Measurements from ENCODE around the gene ZNF14. TPM values are rescaled to one million over a fixed set of nuclear protein-coding genes. Genes with fewer than 3 reads are reported as not detected.

ZNF14 gene
- total and polyA plus RNA-seq, 2 donors from 2014 or later, result 5.0 to 10.2 TPM

GRCh38 chr19:19777692-19778091 is 44.8 kb upstream of the ZNF14 start:
- TF ChIP-seq CTCF (IDR thresholded peaks at IDR 0.05; ENCODE audit: borderline replicate concordance, extremely low read depth, insufficient read depth), result no peak
- peak overlapping the region in 1 of 3 donors; percentile 86 for H3K4me3 ChIP-seq (ENCODE audit: low read length in 3 of 3)
- no peak overlapping the region for H3K27ac ChIP-seq (ENCODE audit: low read depth in 2 of 2, low read length in 2 of 2)
- DNase-seq (no peak), FAIRE-seq (no peak)
- H3K36me3 ChIP-seq (ENCODE audit: control insufficient read depth in 2 of 3, insufficient read depth in 3 of 3, low read length in 3 of 3), result no peaks in the 10 kb centered on the region
- no peak overlapping the region for H3K9ac ChIP-seq (ENCODE audit: low read length in 3 of 3)
- no peaks in the 10 kb centered on the region for H3K27me3 ChIP-seq (ENCODE audit: control insufficient read depth, insufficient read depth, low read length)
- intact Hi-C loops (cut with DNase I), result no loop called here
- H3K9me3 ChIP-seq (ENCODE audit: control insufficient read depth in 2 of 3, insufficient read depth in 1 of 3, low read length in 3 of 3), result no peaks in the 10 kb centered on the region
- peaks cover 5 to 16% (median 9%) of the 10 kb centered on the region in 3 donors for H3K4me1 ChIP-seq (ENCODE audit: control insufficient read depth in 2 of 3, insufficient read depth in 2 of 3, low read depth in 1 of 3, low read length in 3 of 3)

- peak overlapping the region; percentile 86 to 99 (median 92) for H3K4me3 ChIP-seq (ENCODE audit: low read length in 3 of 3)
- no peaks in the 10 kb centered on the region for H3K36me3 ChIP-seq (ENCODE audit: control insufficient read depth in 2 of 3, insufficient read depth in 3 of 3, low read length in 3 of 3)
- no peaks in the 10 kb centered on the region for H3K27me3 ChIP-seq (ENCODE audit: control insufficient read depth, insufficient read depth, low read length)
- H3K9me3 ChIP-seq (ENCODE audit: control insufficient read depth in 2 of 3, insufficient read depth in 1 of 3, low read length in 3 of 3), result no peaks in the 10 kb centered on the region
- TF ChIP-seq CTCF (IDR thresholded peaks at IDR 0.05; ENCODE audit: borderline replicate concordance, extremely low read depth, insufficient read depth), result no peak
- peak overlapping the region; percentile 36 to 68 for H3K27ac ChIP-seq (ENCODE audit: low read depth in 2 of 2, low read length in 2 of 2)
- FAIRE-seq (peak; percentile 97), DNase-seq (peak; percentile 99)
- intact Hi-C loops (cut with DNase I), result no loop called here
- H3K9ac ChIP-seq (ENCODE audit: low read length in 3 of 3), result peak overlapping the region; percentile 77 to 97 (median 91)
- peaks cover 5 to 16% (median 9%) of the 10 kb centered on the region in 3 donors for H3K4me1 ChIP-seq (ENCODE audit: control insufficient read depth in 2 of 3, insufficient read depth in 2 of 3, low read depth in 1 of 3, low read length in 3 of 3)
These were observed 43.5 kb upstream of the ZNF14 start for GRCh38 chr19:19776206-19777008.

- peak; percentile 1 for TF ChIP-seq CTCF (IDR thresholded peaks at IDR 0.05; ENCODE audit: borderline replicate concordance, extremely low read depth, insufficient read depth)
- intact Hi-C loops (cut with DNase I), result no loop called here
- Histone ChIP-seq H3K36me3 (ENCODE audit: control insufficient read depth in 2 of 3, insufficient read depth in 3 of 3, low read length in 3 of 3) (no peaks in the 10 kb centered on the region), H3K9ac (ENCODE audit: low read length in 3 of 3) (peak overlapping the region; percentile 77 to 97 (median 91)), H3K27ac (ENCODE audit: low read depth in 2 of 2, low read length in 2 of 2) (peak overlapping the region; percentile 36 to 68), H3K9me3 (ENCODE audit: control insufficient read depth in 2 of 3, insufficient read depth in 1 of 3, low read length in 3 of 3) (no peaks in the 10 kb centered on the region), H3K4me3 (ENCODE audit: low read length in 3 of 3) (peak overlapping the region; percentile 86 to 99 (median 92)), H3K4me1 (ENCODE audit: control insufficient read depth in 2 of 3, insufficient read depth in 2 of 3, low read depth in 1 of 3, low read length in 3 of 3) (peaks cover 5 to 16% (median 9%) of the 10 kb centered on the region in 3 donors), H3K27me3 (ENCODE audit: control insufficient read depth, insufficient read depth, low read length) (no peaks in the 10 kb centered on the region)
- FAIRE-seq (no peak), DNase-seq (no peak)
These were observed 42.9 kb upstream of the ZNF14 start for GRCh38 chr19:19775891-19776205.
